Retinal pigment epithelial cell (primary cell): Measurements from ENCODE around the gene USP54.

Experiments
- DNase-seq: peaks from one replicate; pipeline ENCODE4 v3.0.0-alpha.2; 2010; ENCODE audit warnings: low read depth
- H3K4me3 ChIP-seq: 2 replicates; pipeline ENCODE4 v1.5.1; 2011; ENCODE audit warnings: mild to moderate bottlenecking, low read length, control low read depth, moderate library complexity
- CTCF ChIP-seq: conservative IDR thresholded peaks from 2 replicates; pipeline ENCODE4 v1.5.1; 2011; ENCODE audit warnings: low read depth, low read length, control low read depth, inconsistent platforms

Gene USP54

DNA sequence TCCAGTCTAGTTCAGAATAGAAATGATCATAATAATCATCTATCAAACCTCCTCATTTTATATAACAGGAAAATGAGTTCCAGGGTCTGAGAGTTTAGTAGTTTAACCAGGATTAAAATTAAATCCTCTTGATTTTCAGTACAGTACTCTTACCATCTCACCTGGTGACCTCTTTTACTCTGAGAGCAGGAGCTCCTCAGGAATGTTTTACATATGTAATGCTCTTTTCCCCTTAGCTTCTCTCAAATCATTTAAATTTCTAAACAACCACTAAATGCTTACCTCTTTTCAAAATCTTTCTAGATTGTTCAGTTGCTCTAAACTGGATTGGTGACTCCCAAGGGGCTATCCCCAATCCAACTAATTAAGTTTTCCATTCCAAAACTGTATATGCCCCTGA, 85.1 kb downstream of the USP54 start:
- DNase-seq: no peak
- H3K4me3 ChIP-seq: no peak overlapping the region
- TF ChIP-seq CTCF: no peak

GRCh38 chr10:73503037-73503436, 88.1 kb downstream of the USP54 start:
- no peak for TF ChIP-seq CTCF

DNA sequence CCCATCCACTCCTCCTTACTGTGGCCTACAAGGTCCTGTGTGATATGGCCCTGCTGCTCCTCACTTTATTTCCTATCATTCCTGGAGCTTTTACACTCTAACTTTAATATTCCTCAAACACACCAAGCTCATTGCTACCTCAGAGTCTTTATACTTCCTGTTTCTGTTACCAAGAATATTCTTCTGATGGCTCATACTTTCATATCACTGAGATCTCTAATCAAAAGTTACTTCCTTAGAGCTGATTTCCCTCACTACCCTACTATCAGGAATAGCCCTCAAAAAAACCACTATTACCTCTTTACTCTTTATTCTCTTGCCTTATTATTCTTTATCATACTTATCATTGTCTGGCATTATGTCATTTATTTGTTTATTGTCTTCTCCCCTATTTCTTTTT, 89.5 kb downstream of the USP54 start:
- H3K4me3 ChIP-seq: no peak overlapping the region
- no peak for TF ChIP-seq CTCF
- DNase-seq: no peak

More at GRCh38 chr10:73503037-73503436, 88.1 kb downstream of the USP54 start:
- H3K4me3 ChIP-seq: no peak overlapping the region
- DNase-seq: no peak

GRCh38 chr10:73497623-73498022, 93.5 kb downstream of the USP54 start:
- no peak overlapping the region for H3K4me3 ChIP-seq
- no peak for TF ChIP-seq CTCF
- DNase-seq: no peak

GRCh38 chr10:73495884-73496674, 95.1 kb downstream of the USP54 start, which contains the start of gene PPP3CB:
Gene PPP3CB, minus strand, starts transcription at chr10:73496024. Its CDS starts 135 bp downstream, at chr10:73495889.
- TF ChIP-seq CTCF: no peak
- peak within 1 kb of the TSS; percentile 88 for H3K4me3 ChIP-seq
- DNase-seq: peak; percentile 91

DNA sequence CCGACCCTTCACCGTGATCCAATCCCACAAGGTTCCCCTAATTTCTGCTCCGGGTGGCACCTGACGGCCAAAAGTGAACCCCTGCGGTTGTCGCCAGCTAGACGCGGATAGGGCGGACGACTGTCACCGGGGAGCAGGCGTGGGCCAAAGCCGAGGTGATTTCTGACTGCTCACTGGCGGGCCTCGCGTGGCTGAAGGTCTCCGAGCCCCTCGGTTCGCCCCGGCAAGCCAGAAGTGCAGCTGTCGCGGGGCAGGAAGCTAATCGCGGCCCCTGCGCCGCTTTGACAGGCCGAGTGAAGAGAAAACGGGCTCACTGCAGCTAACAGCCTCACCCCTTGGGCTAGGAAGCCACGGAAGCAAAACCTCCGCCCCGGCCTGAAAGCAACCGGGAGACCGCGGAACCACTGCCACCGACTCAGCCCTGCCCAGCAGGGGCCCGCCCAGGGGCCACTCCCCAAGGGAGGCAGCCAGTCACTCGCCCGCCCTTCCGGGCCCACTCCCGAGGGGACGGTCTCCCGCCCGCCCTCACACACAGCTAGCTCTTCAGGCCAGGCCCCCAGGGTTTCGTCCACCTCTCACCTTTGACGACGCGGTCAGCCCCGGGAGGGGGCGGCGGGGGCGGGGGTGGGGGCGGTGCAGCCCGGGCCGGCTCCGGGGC, 95.8 kb downstream of the USP54 start:
- peak; percentile 51 for DNase-seq
- peak overlapping the region; percentile 88 for H3K4me3 ChIP-seq
- no peak for TF ChIP-seq CTCF

DNA sequence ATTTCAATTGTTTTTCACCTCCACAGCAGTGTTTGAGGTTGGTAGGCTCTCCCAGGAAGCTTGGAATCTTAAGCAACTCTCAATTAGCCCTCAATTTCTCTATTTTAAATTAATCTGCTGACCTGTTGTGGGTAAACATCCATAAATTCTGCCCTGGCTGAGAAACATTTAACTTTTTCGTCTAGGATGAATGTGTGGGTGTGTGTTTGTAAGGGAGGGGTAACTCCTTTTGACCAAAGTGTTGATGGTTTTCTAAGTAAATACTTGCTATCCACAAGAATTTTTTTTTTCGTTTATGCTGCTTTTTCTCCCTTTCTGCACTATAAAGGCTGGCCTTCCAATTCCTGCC, 96.3 kb downstream of the USP54 start:
- peak overlapping the region; percentile 88 for H3K4me3 ChIP-seq
- TF ChIP-seq CTCF: no peak
- DNase-seq: no peak
